HL-60 (cell line): ENCODE data around the gene MRPL17.

Experiments
- GABPA ChIP-seq: IDR thresholded peaks from 2 replicates; pipeline ENCODE4 v1.6.1; 2012; ENCODE audit warnings: low read depth
- POLR2AphosphoS5 ChIP-seq: IDR thresholded peaks from 2 replicates; pipeline ENCODE4 v1.6.1; 2012; ENCODE audit warnings: low read depth
- REST ChIP-seq: IDR thresholded peaks from 2 replicates; pipeline ENCODE4 v1.6.1; 2012; ENCODE audit warnings: low read depth; ENCODE audit not compliant: insufficient replicate concordance
- SPI1 ChIP-seq: IDR thresholded peaks from 2 replicates; pipeline ENCODE4 v1.6.1; 2012; ENCODE audit warnings: low read depth, mild to moderate bottlenecking, borderline replicate concordance
- TF ChIP-seq, protein P1 (sequence below): IDR thresholded peaks from one replicate; pipeline ENCODE4 v1.5.1; 2011; ENCODE audit warnings: low read length, control low read depth, inconsistent platforms; ENCODE audit not compliant: insufficient read depth

DNA sequence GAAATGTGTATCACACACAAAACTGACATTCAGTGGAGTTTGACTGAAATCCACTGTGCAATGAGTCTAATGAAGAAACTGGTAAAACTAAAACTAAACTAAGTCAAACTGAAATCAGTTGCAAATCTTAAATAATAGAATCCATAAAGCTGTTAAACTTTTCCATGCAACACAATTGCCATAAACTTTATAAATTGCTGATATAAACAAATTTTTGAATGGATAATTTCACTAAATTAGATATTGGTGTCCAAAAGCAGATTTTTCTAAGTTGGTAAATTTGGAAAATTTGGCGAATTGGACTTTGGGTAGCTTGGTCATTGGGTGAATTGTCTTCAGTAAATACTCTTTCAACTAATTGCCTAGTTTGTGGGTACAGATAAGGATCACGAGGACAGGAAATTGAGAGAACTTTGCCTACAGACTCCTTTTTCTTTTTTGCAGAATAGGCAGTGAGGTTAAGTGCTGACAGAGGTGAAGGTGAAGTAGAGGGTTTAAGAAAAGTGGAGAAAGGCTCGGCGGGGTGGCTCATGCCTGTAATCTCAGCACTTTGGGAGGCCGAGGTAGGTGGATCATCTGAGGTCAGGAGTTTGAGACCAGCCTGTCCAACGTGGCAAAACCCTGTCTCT, 12.8 kb downstream of the MRPL17 start:
- TF ChIP-seq, protein P1, sequence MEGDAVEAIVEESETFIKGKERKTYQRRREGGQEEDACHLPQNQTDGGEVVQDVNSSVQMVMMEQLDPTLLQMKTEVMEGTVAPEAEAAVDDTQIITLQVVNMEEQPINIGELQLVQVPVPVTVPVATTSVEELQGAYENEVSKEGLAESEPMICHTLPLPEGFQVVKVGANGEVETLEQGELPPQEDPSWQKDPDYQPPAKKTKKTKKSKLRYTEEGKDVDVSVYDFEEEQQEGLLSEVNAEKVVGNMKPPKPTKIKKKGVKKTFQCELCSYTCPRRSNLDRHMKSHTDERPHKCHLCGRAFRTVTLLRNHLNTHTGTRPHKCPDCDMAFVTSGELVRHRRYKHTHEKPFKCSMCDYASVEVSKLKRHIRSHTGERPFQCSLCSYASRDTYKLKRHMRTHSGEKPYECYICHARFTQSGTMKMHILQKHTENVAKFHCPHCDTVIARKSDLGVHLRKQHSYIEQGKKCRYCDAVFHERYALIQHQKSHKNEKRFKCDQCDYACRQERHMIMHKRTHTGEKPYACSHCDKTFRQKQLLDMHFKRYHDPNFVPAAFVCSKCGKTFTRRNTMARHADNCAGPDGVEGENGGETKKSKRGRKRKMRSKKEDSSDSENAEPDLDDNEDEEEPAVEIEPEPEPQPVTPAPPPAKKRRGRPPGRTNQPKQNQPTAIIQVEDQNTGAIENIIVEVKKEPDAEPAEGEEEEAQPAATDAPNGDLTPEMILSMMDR = no peak
- no peak for TF ChIP-seq SPI1
- no peak for TF ChIP-seq GABPA
- TF ChIP-seq POLR2AphosphoS5 = no peak
- TF ChIP-seq REST = no peak
